Measurements from ENCODE around the gene PIP4P1. TPM values are rescaled to one million over a fixed set of nuclear protein-coding genes. Genes with fewer than 3 reads are reported as not detected.

Gene PIP4P1
- total RNA-seq, 1 donor from 2014 or later = 36.8 TPM

GRCh38 chr14:20435582-20436362 lies 25.5 kb downstream of the PIP4P1 start, which contains the start of gene KLHL33:
TSS of gene KLHL33 (minus strand) at chr14:20436166. CDS start at chr14:20435811, 355 bp downstream.
- no peak within 1 kb of the TSS for H3K27ac Mint-ChIP-seq (ENCODE audit: unreplicated experiment)
- no peaks in the 10 kb centered on the region for H3K36me3 Mint-ChIP-seq (ENCODE audit: low read depth, unreplicated experiment)
- H3K9me3 Mint-ChIP-seq (ENCODE audit: unreplicated experiment) = no peaks in the 10 kb centered on the region
- peaks cover 5% of the 10 kb centered on the region for H3K4me1 Mint-ChIP-seq (ENCODE audit: unreplicated experiment)
- DNase-seq (ENCODE audit: low spot score) = no peak
- H3K4me3 Mint-ChIP-seq (ENCODE audit: unreplicated experiment) = no peak within 1 kb of the TSS
- H3K27me3 Mint-ChIP-seq (ENCODE audit: unreplicated experiment) = peaks cover 5% of the 10 kb centered on the region
- TF ChIP-seq CTCF (IDR thresholded peaks at IDR 0.05; ENCODE audit: unreplicated experiment) = no peak

DNA sequence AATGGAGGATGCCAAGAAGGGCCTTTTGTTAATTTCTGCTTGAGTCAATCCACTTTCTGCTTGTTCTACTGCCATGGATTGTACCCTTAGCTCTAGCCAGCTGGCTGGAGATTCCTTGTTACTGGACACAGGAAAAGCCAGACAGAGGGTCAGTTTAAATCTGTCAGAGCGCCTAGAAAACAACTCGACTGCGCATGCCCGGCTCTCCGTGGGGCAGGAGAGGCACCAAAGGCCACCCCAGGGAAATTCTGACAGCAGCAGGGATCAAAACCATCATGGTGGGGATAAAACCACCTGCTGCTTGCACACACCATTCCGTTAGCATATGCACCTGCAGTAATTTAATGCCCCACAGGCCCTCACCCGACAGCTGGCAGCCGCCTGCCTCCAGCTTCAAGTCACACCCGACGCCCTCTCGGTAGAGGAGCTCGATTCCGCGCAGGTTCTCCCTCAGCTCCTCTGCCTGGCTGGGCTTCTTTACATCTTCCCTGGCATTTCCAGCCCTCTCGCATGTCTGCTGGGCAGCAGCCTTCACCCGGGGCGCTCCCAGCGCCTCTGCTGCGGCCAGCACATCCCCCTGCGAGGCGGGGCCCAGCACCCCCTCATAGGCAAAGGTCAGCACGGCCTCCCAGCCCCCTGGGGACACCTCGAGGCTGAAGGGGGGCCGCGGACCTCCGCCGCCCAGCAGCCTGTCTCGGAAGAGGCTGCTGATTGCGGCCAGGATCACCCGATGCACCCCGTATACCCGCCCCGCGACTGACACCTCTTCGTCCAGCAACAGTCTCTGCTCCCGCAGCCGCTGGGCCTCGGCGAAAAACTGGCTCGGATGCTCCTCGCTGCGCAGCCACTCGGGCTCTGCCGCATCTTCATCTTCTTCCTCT lies 26.3 kb downstream of the PIP4P1 start:
- DNase-seq (ENCODE audit: low spot score) = peak; percentile 7
- no peak for TF ChIP-seq CTCF (IDR thresholded peaks at IDR 0.05; ENCODE audit: unreplicated experiment)
- H3K9me3 Mint-ChIP-seq (ENCODE audit: unreplicated experiment) = no peaks in the 10 kb centered on the region
- H3K27ac Mint-ChIP-seq (ENCODE audit: unreplicated experiment) = no peak overlapping the region
- peaks cover 5% of the 10 kb centered on the region for H3K27me3 Mint-ChIP-seq (ENCODE audit: unreplicated experiment)
- H3K4me1 Mint-ChIP-seq (ENCODE audit: unreplicated experiment) = peaks cover 5% of the 10 kb centered on the region
- H3K4me3 Mint-ChIP-seq (ENCODE audit: unreplicated experiment) = no peak overlapping the region
- H3K36me3 Mint-ChIP-seq (ENCODE audit: low read depth, unreplicated experiment) = no peaks in the 10 kb centered on the region

- Mint-ChIP-seq H3K4me1 (ENCODE audit: unreplicated experiment) (peaks cover 23% of the 10 kb centered on the region), H3K4me3 (ENCODE audit: unreplicated experiment) (no peak overlapping the region), H3K27ac (ENCODE audit: unreplicated experiment) (no peak overlapping the region), H3K9me3 (ENCODE audit: unreplicated experiment) (no peaks in the 10 kb centered on the region), H3K27me3 (ENCODE audit: unreplicated experiment) (peaks cover 5% of the 10 kb centered on the region), H3K36me3 (ENCODE audit: low read depth, unreplicated experiment) (no peaks in the 10 kb centered on the region)
- no peak for DNase-seq (ENCODE audit: low spot score)
- TF ChIP-seq CTCF (IDR thresholded peaks at IDR 0.05; ENCODE audit: unreplicated experiment) = no peak
Measured at GRCh38 chr14:20429801-20430669, 31.2 kb downstream of the PIP4P1 start.

DNA sequence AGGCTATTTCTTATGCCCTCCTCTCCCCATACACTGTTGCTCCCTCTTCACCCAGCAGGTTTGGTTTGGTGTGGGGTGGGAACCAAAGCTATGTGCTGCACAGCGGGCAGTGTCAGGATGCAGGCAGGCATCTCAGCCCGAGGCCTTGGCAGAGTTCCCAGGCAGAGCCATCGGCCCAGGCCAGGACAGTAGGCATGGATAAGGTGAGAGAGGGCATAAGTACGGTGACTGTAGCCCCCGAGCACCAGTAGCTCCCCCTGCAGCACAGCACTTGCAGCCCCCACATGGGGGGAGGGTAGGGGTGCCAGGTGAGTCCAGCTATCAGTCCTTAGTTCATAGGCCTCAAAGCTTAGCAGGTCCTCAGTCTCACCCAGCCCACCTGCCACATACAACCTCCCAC lies 32.4 kb downstream of the PIP4P1 start:
- Mint-ChIP-seq H3K4me3 (ENCODE audit: unreplicated experiment) (peak overlapping the region; percentile 52), H3K27me3 (ENCODE audit: unreplicated experiment) (peaks cover 4% of the 10 kb centered on the region), H3K36me3 (ENCODE audit: low read depth, unreplicated experiment) (no peaks in the 10 kb centered on the region), H3K4me1 (ENCODE audit: unreplicated experiment) (peaks cover 27% of the 10 kb centered on the region), H3K27ac (ENCODE audit: unreplicated experiment) (peak overlapping the region; percentile 84), H3K9me3 (ENCODE audit: unreplicated experiment) (no peaks in the 10 kb centered on the region)
- DNase-seq (ENCODE audit: low spot score) = no peak
- TF ChIP-seq CTCF (IDR thresholded peaks at IDR 0.05; ENCODE audit: unreplicated experiment) = no peak

Measured in endothelial cell (in vitro differentiated cells).